Ascending aorta (tissue), 2 donors: Measurements from ENCODE around the gene FBP2. TPM values are rescaled to one million over a fixed set of nuclear protein-coding genes. Genes with fewer than 3 reads are reported as not detected.
A peak's percentile ranks its signal among the peaks of the same experiment; 100 is the strongest.

Experiments
- DNase-seq, 2 donors: peaks; one replicate each; pipeline ENCODE4 v3.0.0-alpha.2; 2019; ENCODE audit warnings: low spot score in 2 of 2
- H3K27ac ChIP-seq, 2 donors: fragments of 200-600 bp; sonication (generic); one replicate each; pipeline ENCODE4 v1.5.1; 2016 to 2017; ENCODE audit warnings: mild to moderate bottlenecking in 1 of 2
- H3K27me3 ChIP-seq: fragments of 200-600 bp; sonication (generic); one replicate; pipeline ENCODE4 v1.5.1; 2017
- H3K36me3 ChIP-seq, 2 donors: fragments of 200-600 bp; sonication (generic); one replicate each; pipeline ENCODE4 v1.5.1; 2016
- H3K4me1 ChIP-seq, 2 donors: fragments of 200-600 bp; sonication (generic); one replicate each; pipeline ENCODE4 v1.5.1; 2016 to 2017; ENCODE audit warnings: mild to moderate bottlenecking in 1 of 2
- H3K4me3 ChIP-seq, 2 donors: fragments of 200-600 bp; sonication (generic); one replicate each; pipeline ENCODE4 v1.5.1; 2016 to 2017; ENCODE audit warnings: mild to moderate bottlenecking in 1 of 2
- H3K9me3 ChIP-seq, 2 donors: fragments of 200-600 bp; sonication (generic); one replicate each; pipeline ENCODE4 v1.5.1; 2016
- CTCF ChIP-seq, 3 experiments: fragments of 200-600 bp in 2 of 3; fragments of 450-650 bp in 1 of 3; sonication (generic) in 2 of 3; IDR thresholded peaks; one replicate each; pipeline ENCODE4 v1.5.1; 2016 to 2019; ENCODE audit warnings: antibody characterized with exemption in 3 of 3, mild to moderate bottlenecking in 1 of 3, moderate library complexity in 1 of 3
- intact Hi-C: fragments of 100-400 bp; cut with DNase I; formaldehyde crosslinking; loops from one replicate; pipeline ENCODE4 v1.15.1; 2023
- total RNA-seq: library from RNA; depleted of rRNA; stranded (reverse); fragments of >200 nt; gene quantifications from one replicate; pipeline ENCODE4 v1.1.0, GENCODE V29; 2016

The FBP2 gene
- not detected for total RNA-seq

DNA sequence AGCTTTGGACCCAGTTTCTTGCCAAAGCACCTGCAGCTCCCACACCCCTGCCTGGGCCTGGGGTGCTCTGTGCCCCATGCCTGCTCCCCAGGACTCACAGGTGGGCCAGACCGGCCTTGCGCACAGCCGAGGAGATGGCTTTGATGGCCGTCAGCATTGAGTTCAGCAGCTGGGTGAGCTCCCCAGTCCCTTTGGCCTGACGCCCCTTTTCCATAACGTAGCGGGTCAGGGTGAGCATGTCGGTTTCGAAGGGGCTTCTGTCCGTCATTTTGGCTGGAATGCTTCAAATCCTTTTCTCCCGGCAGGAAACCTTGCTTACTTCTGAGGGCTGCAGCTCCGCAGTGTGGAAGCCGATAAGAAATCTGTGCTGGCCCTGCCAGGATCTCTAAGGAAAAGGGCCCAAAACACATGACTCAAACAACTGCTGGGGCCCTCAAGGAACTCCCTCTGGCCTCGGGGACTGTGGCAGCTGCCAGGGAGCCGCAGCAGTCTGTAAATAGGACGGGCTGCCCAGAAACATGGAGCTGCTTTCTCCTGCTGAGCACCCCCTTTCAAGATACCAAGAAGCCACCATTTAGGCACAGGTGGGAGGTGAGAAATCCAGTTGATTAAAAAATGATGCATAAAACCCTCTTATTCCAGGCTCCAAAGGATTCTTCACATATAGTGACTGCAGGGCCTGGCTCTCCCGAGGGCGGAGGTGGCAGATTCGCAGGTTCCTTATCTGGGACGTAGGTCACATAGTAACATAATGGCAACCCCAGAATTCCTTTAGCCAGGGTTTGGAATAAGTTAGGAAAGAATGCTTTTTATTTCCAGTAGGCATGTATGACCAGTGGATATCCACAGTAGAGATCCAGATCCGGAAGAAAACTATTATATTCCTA is at the start of gene FBP2:
Gene FBP2, minus strand, starts transcription at position 366 of the 887 bp plus-strand sequence. Its CDS starts 98 bp downstream, at position 268.
- no peak for DNase-seq
- no peak for TF ChIP-seq CTCF (IDR thresholded peaks at IDR 0.05)
- no peaks in the 10 kb centered on the region for H3K9me3 ChIP-seq
- H3K4me1 ChIP-seq = peaks cover 0 to 8% of the 10 kb centered on the region in 2 donors
- H3K27me3 ChIP-seq = no peaks in the 10 kb centered on the region
- H3K36me3 ChIP-seq = no peaks in the 10 kb centered on the region
- no peak within 1 kb of the TSS for H3K27ac ChIP-seq
- peak within 1 kb of the TSS; percentile 26 to 36 for H3K4me3 ChIP-seq
- intact Hi-C loops = no loop called here

DNA sequence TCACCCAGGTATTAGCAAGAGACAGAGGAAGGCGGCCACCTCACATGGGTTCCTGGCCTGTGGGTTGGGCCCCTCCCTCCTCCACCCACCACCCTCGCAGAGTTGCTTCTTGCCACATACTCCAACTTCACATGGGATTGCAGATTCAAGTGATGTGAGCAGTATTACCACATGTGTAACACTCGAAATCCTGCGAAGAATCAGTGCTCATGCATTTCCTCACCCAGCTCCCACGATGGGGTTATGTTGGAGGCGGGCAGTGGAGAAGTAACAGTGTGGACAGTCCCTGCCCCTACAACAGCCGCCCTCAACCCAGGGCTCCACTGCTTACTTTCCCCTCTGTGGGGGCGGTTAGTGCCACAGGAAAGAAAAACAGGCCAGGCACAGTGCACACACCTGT is 49.6 kb upstream of the FBP2 start:
- TF ChIP-seq CTCF (IDR thresholded peaks at IDR 0.05) = no peak
- DNase-seq = no peak
- Histone ChIP-seq H3K27ac (no peak overlapping the region), H3K4me1 (peaks cover 0 to 11% of the 10 kb centered on the region in 2 donors), H3K27me3 (no peaks in the 10 kb centered on the region), H3K4me3 (no peak overlapping the region), H3K36me3 (no peaks in the 10 kb centered on the region), H3K9me3 (no peaks in the 10 kb centered on the region)
- intact Hi-C loops = no loop called here

DNA sequence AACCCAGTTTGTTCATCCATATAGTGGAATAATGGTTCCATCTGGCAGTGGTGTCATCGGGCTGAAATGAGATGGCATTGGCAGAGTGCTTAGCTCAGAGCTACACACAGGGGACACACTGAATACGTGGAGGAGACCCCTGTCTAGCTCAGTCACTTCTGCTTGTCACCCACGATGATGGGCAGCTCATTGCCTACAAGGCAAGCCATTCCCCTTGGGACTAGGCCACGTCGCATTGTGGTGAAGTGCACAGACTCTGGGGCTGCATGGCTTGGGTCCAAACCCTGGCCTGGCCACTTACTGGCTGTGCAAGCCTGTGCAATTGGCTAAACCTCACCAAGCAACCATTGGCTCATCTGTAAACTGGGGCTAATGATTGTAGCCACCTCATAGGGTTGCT is 48.9 kb upstream of the FBP2 start:
- no peak for DNase-seq
- no peak overlapping the region for H3K27ac ChIP-seq
- H3K27me3 ChIP-seq = no peaks in the 10 kb centered on the region
- no peaks in the 10 kb centered on the region for H3K36me3 ChIP-seq
- TF ChIP-seq CTCF (IDR thresholded peaks at IDR 0.05) = no peak
- H3K9me3 ChIP-seq = no peaks in the 10 kb centered on the region
- H3K4me3 ChIP-seq = no peak overlapping the region
- H3K4me1 ChIP-seq = peaks cover 0 to 11% of the 10 kb centered on the region in 2 donors
- intact Hi-C loops = no loop called here

GRCh38 chr9:94639999-94640376 is 46.4 kb upstream of the FBP2 start:
- no peak for DNase-seq
- no peaks in the 10 kb centered on the region for H3K9me3 ChIP-seq
- H3K4me3 ChIP-seq = peak overlapping the region; percentile 74 to 79
- TF ChIP-seq CTCF (IDR thresholded peaks at IDR 0.05) = no peak
- no peaks in the 10 kb centered on the region for H3K36me3 ChIP-seq
- peak overlapping the region in 1 of 2 donors; percentile 35 for H3K27ac ChIP-seq
- H3K4me1 ChIP-seq = peaks cover 0 to 11% of the 10 kb centered on the region in 2 donors
- no peaks in the 10 kb centered on the region for H3K27me3 ChIP-seq
- intact Hi-C loops = no loop called here

- peak within 1 kb of the TSS; percentile 74 to 79 for H3K4me3 ChIP-seq
- peak within 1 kb of the TSS in 1 of 2 donors; percentile 35 for H3K27ac ChIP-seq
Observed at GRCh38 chr9:94639061-94639998, 45.7 kb upstream of the FBP2 start, which contains the start of gene FBP1. Gene FBP1 (minus strand): TSS chr9:94639518. CDS start chr9:94639310, 208 bp downstream.

More at GRCh38 chr9:94639061-94639998, 45.7 kb upstream of the FBP2 start, which contains the start of gene FBP1:
- Histone ChIP-seq H3K27me3 (no peaks in the 10 kb centered on the region), H3K9me3 (no peaks in the 10 kb centered on the region), H3K4me1 (peaks cover 0 to 6% of the 10 kb centered on the region in 2 donors), H3K36me3 (no peaks in the 10 kb centered on the region)
- no peak for TF ChIP-seq CTCF (IDR thresholded peaks at IDR 0.05)
- DNase-seq = no peak
- intact Hi-C loops = no loop called here
